ENCODE data around the gene CYTH1. TPM values are rescaled to one million over a fixed set of nuclear protein-coding genes. Genes with fewer than 3 reads are reported as not detected.

The CYTH1 gene
- polyA plus RNA-seq, 1 experiment, result 13.7 TPM

GRCh38 chr17:78705071-78705470 is 77.0 kb downstream of the CYTH1 start:
- CTCF ChIA-PET, result interaction anchor here (0.7 to 1.2 kb wide), 2 partner anchors 39 to 208 kb away, joined by 5 to 8 read pairs; no protein-coding TSS in a partner anchor

GRCh38 chr17:78704594-78704993 is 77.5 kb downstream of the CYTH1 start:
- ChIA-PET POLR2A (no interaction called here), CTCF (interaction anchor here (0.7 to 1.2 kb wide), 2 partner anchors 39 to 207 kb away, joined by 5 to 8 read pairs; no protein-coding TSS in a partner anchor)
- no peak for TF ChIP-seq CTCF (IDR thresholded peaks at IDR 0.05; ENCODE audit: low read depth, low read length)
- no peak for DNase-seq (ENCODE audit: low read depth, low spot score)
- no peak overlapping the region for H3K27ac ChIP-seq (ENCODE audit: low read depth, low read length)
- H3K27me3 ChIP-seq (ENCODE audit: control insufficient read depth, insufficient read depth, low read length), result no peaks in the 10 kb centered on the region
- no peak overlapping the region for H3K4me3 ChIP-seq (ENCODE audit: low read depth, low read length)
- H3K9me3 ChIP-seq (ENCODE audit: control insufficient read depth, insufficient read depth, low read length), result no peaks in the 10 kb centered on the region

More at GRCh38 chr17:78705071-78705470, 77.0 kb downstream of the CYTH1 start:
- no peak overlapping the region for H3K4me3 ChIP-seq (ENCODE audit: low read depth, low read length)
- H3K27ac ChIP-seq (ENCODE audit: low read depth, low read length), result no peak overlapping the region
- no peaks in the 10 kb centered on the region for H3K9me3 ChIP-seq (ENCODE audit: control insufficient read depth, insufficient read depth, low read length)
- POLR2A ChIA-PET, result no interaction called here
- DNase-seq (ENCODE audit: low read depth, low spot score), result no peak
- no peak for TF ChIP-seq CTCF (IDR thresholded peaks at IDR 0.05; ENCODE audit: low read depth, low read length)
- no peaks in the 10 kb centered on the region for H3K27me3 ChIP-seq (ENCODE audit: control insufficient read depth, insufficient read depth, low read length)

- POLR2A ChIA-PET, result interaction anchor here (0.7 kb wide), 2 partner anchors 36 to 310 kb away, joined by 3 to 5 read pairs; no protein-coding TSS in a partner anchor
- CTCF ChIA-PET, result interaction anchor here (0.7 to 1.7 kb wide), 2 partner anchors 20 to 35 kb away, joined by 3 to 6 read pairs; no protein-coding TSS in a partner anchor
Observed at GRCh38 chr17:78697554-78698343, 84.3 kb downstream of the CYTH1 start.

GRCh38 chr17:78697122-78697521 is 85.0 kb downstream of the CYTH1 start:
- no peak for DNase-seq (ENCODE audit: low read depth, low spot score)
- TF ChIP-seq CTCF (IDR thresholded peaks at IDR 0.05; ENCODE audit: low read depth, low read length), result no peak
- Histone ChIP-seq H3K4me3 (ENCODE audit: low read depth, low read length) (no peak overlapping the region), H3K27ac (ENCODE audit: low read depth, low read length) (no peak overlapping the region), H3K27me3 (ENCODE audit: control insufficient read depth, insufficient read depth, low read length) (no peaks in the 10 kb centered on the region), H3K9me3 (ENCODE audit: control insufficient read depth, insufficient read depth, low read length) (no peaks in the 10 kb centered on the region; the same call in 1 of the 2 replicates)
- POLR2A ChIA-PET, result interaction anchor here (0.7 kb wide), 2 partner anchors 37 to 309 kb away, joined by 3 to 5 read pairs; no protein-coding TSS in a partner anchor
- CTCF ChIA-PET, result interaction anchor here (0.7 kb wide), 1 partner anchor 36 kb away, joined by 6 read pairs; no protein-coding TSS in a partner anchor

More at GRCh38 chr17:78697554-78698343, 84.3 kb downstream of the CYTH1 start:
- Histone ChIP-seq H3K9me3 (ENCODE audit: control insufficient read depth, insufficient read depth, low read length) (no peaks in the 10 kb centered on the region; the same call in 1 of the 2 replicates), H3K4me3 (ENCODE audit: low read depth, low read length) (no peak overlapping the region), H3K27me3 (ENCODE audit: control insufficient read depth, insufficient read depth, low read length) (no peaks in the 10 kb centered on the region), H3K27ac (ENCODE audit: low read depth, low read length) (no peak overlapping the region)
- no peak for TF ChIP-seq CTCF (IDR thresholded peaks at IDR 0.05; ENCODE audit: low read depth, low read length)
- no peak for DNase-seq (ENCODE audit: low read depth, low spot score)
